Peyer's patch (tissue), 4 donors: ENCODE measurements around the gene PRKAG3.

Source experiments
- POLR2A ChIP-seq, 2 donors: fragments of 450-650 bp; IDR thresholded peaks; one replicate each; pipeline ENCODE4 v1.5.1; 2017; ENCODE audit warnings: antibody characterized with exemption in 2 of 2, mild to moderate bottlenecking in 2 of 2, moderate library complexity in 2 of 2
- TF ChIP-seq, protein P1 (sequence below), 6 experiments: fragments of 450-650 bp in 4 of 6; fragments of 200-600 bp in 2 of 6; sonication (generic) in 1 of 6; IDR thresholded peaks; one replicate each; pipeline ENCODE4 v1.5.1; 2017 to 2019; ENCODE audit warnings: antibody characterized with exemption in 6 of 6, mild to moderate bottlenecking in 3 of 6, moderate library complexity in 1 of 6

DNA sequence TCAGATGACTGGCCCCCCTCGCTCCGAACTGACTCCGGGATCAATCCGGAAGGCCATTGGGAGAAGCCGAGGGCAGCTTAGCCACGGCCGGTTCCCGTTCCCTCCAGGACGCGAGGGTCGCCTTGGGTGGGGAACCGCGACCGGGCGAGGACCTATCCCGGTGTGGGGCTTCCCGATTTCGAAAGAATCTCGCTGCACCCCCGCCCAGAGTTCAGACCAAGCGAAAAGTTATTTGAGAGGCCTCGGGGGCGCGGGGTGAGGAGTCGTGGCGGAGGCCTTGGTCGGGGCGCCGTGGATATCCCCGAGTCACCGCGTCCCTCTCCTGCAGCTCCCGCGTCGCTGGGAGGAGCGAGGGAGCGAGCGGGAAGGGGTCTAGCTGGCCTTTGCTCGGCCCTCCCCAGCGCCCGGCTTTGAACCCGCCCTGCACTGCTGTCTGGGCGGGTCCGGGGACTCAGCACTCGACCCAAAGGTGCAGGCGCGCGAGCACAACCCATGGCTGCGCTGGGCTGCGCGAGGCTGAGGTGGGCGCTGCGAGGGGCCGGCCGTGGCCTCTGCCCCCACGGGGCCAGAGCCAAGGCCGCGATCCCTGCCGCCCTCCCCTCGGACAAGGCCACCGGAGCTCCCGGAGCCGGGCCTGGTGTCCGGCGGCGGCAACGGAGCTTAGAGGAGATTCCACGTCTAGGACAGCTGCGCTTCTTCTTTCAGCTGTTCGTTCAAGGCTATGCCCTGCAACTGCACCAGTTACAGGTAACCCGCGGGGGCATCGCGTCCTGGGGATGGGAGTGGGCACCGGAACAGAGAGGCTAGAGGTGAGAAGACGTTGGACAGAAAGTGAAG is 49.7 kb downstream of the PRKAG3 start, which contains the start of gene CYP27A1:
- TF ChIP-seq, protein P1, sequence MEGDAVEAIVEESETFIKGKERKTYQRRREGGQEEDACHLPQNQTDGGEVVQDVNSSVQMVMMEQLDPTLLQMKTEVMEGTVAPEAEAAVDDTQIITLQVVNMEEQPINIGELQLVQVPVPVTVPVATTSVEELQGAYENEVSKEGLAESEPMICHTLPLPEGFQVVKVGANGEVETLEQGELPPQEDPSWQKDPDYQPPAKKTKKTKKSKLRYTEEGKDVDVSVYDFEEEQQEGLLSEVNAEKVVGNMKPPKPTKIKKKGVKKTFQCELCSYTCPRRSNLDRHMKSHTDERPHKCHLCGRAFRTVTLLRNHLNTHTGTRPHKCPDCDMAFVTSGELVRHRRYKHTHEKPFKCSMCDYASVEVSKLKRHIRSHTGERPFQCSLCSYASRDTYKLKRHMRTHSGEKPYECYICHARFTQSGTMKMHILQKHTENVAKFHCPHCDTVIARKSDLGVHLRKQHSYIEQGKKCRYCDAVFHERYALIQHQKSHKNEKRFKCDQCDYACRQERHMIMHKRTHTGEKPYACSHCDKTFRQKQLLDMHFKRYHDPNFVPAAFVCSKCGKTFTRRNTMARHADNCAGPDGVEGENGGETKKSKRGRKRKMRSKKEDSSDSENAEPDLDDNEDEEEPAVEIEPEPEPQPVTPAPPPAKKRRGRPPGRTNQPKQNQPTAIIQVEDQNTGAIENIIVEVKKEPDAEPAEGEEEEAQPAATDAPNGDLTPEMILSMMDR (IDR thresholded peaks at IDR 0.05) = no peak
- TF ChIP-seq POLR2A (IDR thresholded peaks at IDR 0.05) = peak; percentile 78 to 84
